Glutamatergic neuron (in vitro differentiated cells): Measurements from ENCODE around the gene CBLC. TPM values are rescaled to one million over a fixed set of nuclear protein-coding genes. Genes with fewer than 3 reads are reported as not detected.

ENCODE experiments used
- DNase-seq: peaks from one replicate; pipeline ENCODE4 v3.0.0; 2022
- H3K27ac Mint-ChIP-seq: one replicate; pipeline ENCODE4 v1.8.0; 2020; ENCODE audit warnings: mild to moderate bottlenecking, mixed read lengths, inconsistent platforms; ENCODE audit not compliant: unreplicated experiment
- H3K27me3 Mint-ChIP-seq: one replicate; pipeline ENCODE4 v1.8.0; 2020; ENCODE audit warnings: mild to moderate bottlenecking, moderate library complexity, mixed read lengths, inconsistent platforms; ENCODE audit not compliant: unreplicated experiment
- H3K36me3 Mint-ChIP-seq: one replicate; pipeline ENCODE4 v1.8.0; 2020; ENCODE audit warnings: mild to moderate bottlenecking, mixed read lengths, inconsistent platforms; ENCODE audit not compliant: unreplicated experiment
- H3K4me1 Mint-ChIP-seq: one replicate; pipeline ENCODE4 v1.8.0; 2020; ENCODE audit warnings: mild to moderate bottlenecking, low read depth, mixed read lengths, inconsistent platforms; ENCODE audit not compliant: unreplicated experiment
- H3K4me3 Mint-ChIP-seq: one replicate; pipeline ENCODE4 v1.8.0; 2020; ENCODE audit warnings: mild to moderate bottlenecking, mixed read lengths, inconsistent platforms; ENCODE audit not compliant: unreplicated experiment
- H3K9me3 Mint-ChIP-seq: one replicate; pipeline ENCODE4 v1.8.0; 2020; ENCODE audit warnings: mild to moderate bottlenecking, moderate library complexity, mixed read lengths, inconsistent platforms; ENCODE audit not compliant: unreplicated experiment
- CTCF ChIP-seq: fragments of 200-600 bp; sonication (generic); IDR thresholded peaks from one replicate; pipeline ENCODE4 v1.5.0; 2021; ENCODE audit not compliant: partially characterized antibody, unreplicated experiment
- total RNA-seq: library from RNA; stranded (reverse); fragmentation: NEBNext Ultra II Directional; extraction: Animal tissue kit (Norgen Biotek cat#: 25700); gene quantifications from one replicate; pipeline ENCODE4 v1.2.1, GENCODE V29; 2021; ENCODE audit not compliant: unreplicated experiment

Gene CBLC
- total RNA-seq, 1 donor from 2014 or later, result not detected

- Mint-ChIP-seq H3K4me3 (peak overlapping the region; percentile 46), H3K36me3 (peaks cover 5% of the 10 kb centered on the region), H3K9me3 (peaks cover 8% of the 10 kb centered on the region)
These were observed 38.6 kb downstream of the CBLC start for GRCh38 chr19:44816301-44816700.

GRCh38 chr19:44817725-44818465 lies 40.2 kb downstream of the CBLC start:
- Mint-ChIP-seq H3K27me3 (peaks cover 16% of the 10 kb centered on the region), H3K9me3 (peaks cover 8% of the 10 kb centered on the region), H3K4me3 (no peak overlapping the region), H3K27ac (peak overlapping the region; percentile 39), H3K36me3 (peaks cover 5% of the 10 kb centered on the region), H3K4me1 (peaks cover 19% of the 10 kb centered on the region)
- DNase-seq, result no peak
- TF ChIP-seq CTCF, result no peak

More at GRCh38 chr19:44816301-44816700, 38.6 kb downstream of the CBLC start:
- Mint-ChIP-seq H3K27ac (peak overlapping the region; percentile 90), H3K4me1 (peaks cover 19% of the 10 kb centered on the region), H3K27me3 (peaks cover 20% of the 10 kb centered on the region)
- no peak for TF ChIP-seq CTCF
- DNase-seq, result peak; percentile 60

- Mint-ChIP-seq H3K27me3 (peaks cover 16% of the 10 kb centered on the region), H3K9me3 (peaks cover 8% of the 10 kb centered on the region), H3K36me3 (peaks cover 4% of the 10 kb centered on the region), H3K27ac (no peak overlapping the region), H3K4me3 (no peak overlapping the region), H3K4me1 (peaks cover 19% of the 10 kb centered on the region)
- DNase-seq, result no peak
- no peak for TF ChIP-seq CTCF
These were observed 40.9 kb downstream of the CBLC start for GRCh38 chr19:44818466-44819031.

GRCh38 chr19:44819246-44819832 lies 41.6 kb downstream of the CBLC start:
- H3K27me3 Mint-ChIP-seq, result peaks cover 11% of the 10 kb centered on the region

More at GRCh38 chr19:44819246-44819832, 41.6 kb downstream of the CBLC start:
- H3K36me3 Mint-ChIP-seq, result no peaks in the 10 kb centered on the region
- no peak overlapping the region for H3K4me3 Mint-ChIP-seq
- no peak for TF ChIP-seq CTCF
- DNase-seq, result no peak
- H3K4me1 Mint-ChIP-seq, result peaks cover 12% of the 10 kb centered on the region
- no peak overlapping the region for H3K27ac Mint-ChIP-seq
- H3K9me3 Mint-ChIP-seq, result peaks cover 8% of the 10 kb centered on the region
